HCT116 (cell line): ENCODE data around the gene R3HDM4. TPM values are rescaled to one million over a fixed set of nuclear protein-coding genes. Genes with fewer than 3 reads are reported as not detected.

Experiments used
- ATAC-seq: fragments of 200-7000 bp; cut with Tn5 transposase; 2 replicates; pipeline ENCODE4 v1.9.1; 2020; ENCODE audit warnings: mild to moderate bottlenecking, moderate library complexity
- BruUV-seq: library from RNA; stranded (reverse); fragments of 400-500 nt; replicated peaks from 2 replicates; lab custom pipeline; 2021; lab: Mats Ljungman, UMichigan
- CTCF ChIA-PET: fragments of 300-600 bp; sonication (Branson Sonifier 250); formaldehyde crosslinking; loops from one replicate; lab custom pipeline; 2021; ENCODE audit warnings: antibody characterized with exemption; lab: Charles Lee
- POLR2A ChIA-PET: fragments of 300-600, 350-600 bp; sonication (Branson Sonifier 250); formaldehyde crosslinking; loops from one replicate; lab custom pipeline; 2021; ENCODE audit warnings: antibody characterized with exemption; lab: Charles Lee
- RAD21 ChIA-PET, 2 experiments: fragments of 300-600 bp; sonication (Branson Sonifier 250); formaldehyde crosslinking; loops; one replicate each; lab custom pipeline; 2023; ENCODE audit warnings: low total read pairs in 2 of 2; ENCODE audit not compliant: uncharacterized antibody in 2 of 2, unreplicated experiment in 2 of 2, low non-redundant PET in 1 of 2; lab: Charles Lee
- DNase-seq: peaks from one replicate; pipeline ENCODE4 v3.0.0-alpha.2; 2010; ENCODE audit warnings: low read depth, low spot score
- H2AFZ ChIP-seq: fragments of 200-600 bp; shearing (Covaris generic), sonication (generic); 2 replicates; pipeline ENCODE4 v1.6.1; 2017; ENCODE audit warnings: low read depth, mixed run types, mixed read lengths, antibody characterized with exemption, low read length; ENCODE audit not compliant: poor library complexity, severe bottlenecking
- H3K27ac ChIP-seq: 2 replicates; pipeline ENCODE4 v1.5.1; 2012; ENCODE audit warnings: low read depth, low read length
- H3K27me3 ChIP-seq: fragments of 200-600 bp; sonication (generic); 2 replicates; pipeline ENCODE4 v1.6.1; 2016; ENCODE audit warnings: mixed run types, low read length, mixed read lengths; ENCODE audit not compliant: insufficient read depth
- H3K36me3 ChIP-seq, 2 experiments: fragments of 200-500 bp in 1 of 2; fragments of 200-600 bp in 1 of 2; sonication (Bioruptor generic) in 1 of 2; sonication (generic) in 1 of 2; 2 replicates each; pipeline versions ENCODE4 v1.5.1 to v1.6.1; 2014 to 2016; ENCODE audit warnings: low read length in 2 of 2, inconsistent platforms in 1 of 2, mixed read lengths in 1 of 2, mixed run types in 1 of 2; ENCODE audit not compliant: insufficient read depth in 2 of 2, control insufficient read depth in 1 of 2
- H3K4me1 ChIP-seq, 2 experiments: fragments of 200-600 bp in 1 of 2; sonication (generic) in 1 of 2; 2 replicates each; pipeline versions ENCODE4 v1.5.1 to v1.6.1; 2012 to 2017; ENCODE audit warnings: low read length in 2 of 2, inconsistent platforms in 1 of 2, mild to moderate bottlenecking in 1 of 2, mixed read lengths in 1 of 2, mixed run types in 1 of 2, moderate library complexity in 1 of 2; ENCODE audit not compliant: insufficient read depth in 2 of 2, control insufficient read depth in 1 of 2
- H3K4me2 ChIP-seq: fragments of 200-600 bp; sonication (generic); 2 replicates; pipeline ENCODE4 v1.6.1; 2017; ENCODE audit warnings: mixed run types, low read length, mixed read lengths
- H3K4me3 ChIP-seq, 2 experiments: fragments of 200-600 bp in 1 of 2; sonication (generic) in 1 of 2; replicated peaks in 1 of 2; 2 replicates each; pipeline ENCODE4 v1.5.1; 2011 to 2016; ENCODE audit warnings: low read length in 2 of 2, control low read depth in 1 of 2, low read depth in 1 of 2, mild to moderate bottlenecking in 1 of 2, mixed read lengths in 1 of 2, mixed run types in 1 of 2
- H3K79me2 ChIP-seq: fragments of 200-600 bp; sonication (generic); 2 replicates; pipeline ENCODE4 v1.6.1; 2017; ENCODE audit warnings: mild to moderate bottlenecking, mixed run types, low read length, moderate library complexity, mixed read lengths; ENCODE audit not compliant: insufficient read depth
- H3K9ac ChIP-seq: fragments of 200-600 bp; sonication (generic); 2 replicates; pipeline ENCODE4 v1.6.1; 2016; ENCODE audit warnings: low read length, mixed read lengths
- H3K9me2 ChIP-seq: fragments of 200-600 bp; sonication (generic), shearing (Covaris generic); 2 replicates; pipeline ENCODE4 v1.6.1; 2017; ENCODE audit warnings: mixed run types, mild to moderate bottlenecking, moderate library complexity; ENCODE audit not compliant: insufficient read depth
- H3K9me3 ChIP-seq, 2 experiments: fragments of 200-500 bp in 1 of 2; fragments of 200-600 bp in 1 of 2; sonication (Bioruptor generic) in 1 of 2; sonication (generic) in 1 of 2; 2 replicates each; pipeline ENCODE4 v1.6.1; 2014 to 2017; ENCODE audit warnings: low read length in 2 of 2, mixed read lengths in 2 of 2, inconsistent platforms in 1 of 2, low read depth in 1 of 2, mild to moderate bottlenecking in 1 of 2, mixed run types in 1 of 2, moderate library complexity in 1 of 2; ENCODE audit not compliant: control insufficient read depth in 1 of 2, insufficient read depth in 1 of 2
- H4K20me1 ChIP-seq: fragments of 200-600 bp; sonication (generic), shearing (Covaris generic); 2 replicates; pipeline ENCODE4 v1.6.1; 2017; ENCODE audit warnings: mixed run types, mild to moderate bottlenecking, moderate library complexity; ENCODE audit not compliant: insufficient read depth
- CTCF ChIP-seq, 3 experiments: fragments of 200-600 bp in 1 of 3; sonication (generic) in 1 of 3; IDR thresholded peaks in 2 of 3; conservative IDR thresholded peaks in 1 of 3; 2 replicates each; pipeline ENCODE4 v1.5.1; 2012 to 2017; ENCODE audit warnings: low read depth in 2 of 3, low read length in 2 of 3, antibody characterized with exemption in 1 of 3, borderline replicate concordance in 1 of 3, control low read depth in 1 of 3, mild to moderate bottlenecking in 1 of 3, mixed read lengths in 1 of 3, mixed run types in 1 of 3, moderate library complexity in 1 of 3; ENCODE audit not compliant: insufficient read depth in 1 of 3
- EZH2phosphoT487 ChIP-seq: fragments of 200-600 bp; IDR thresholded peaks from 2 replicates; pipeline ENCODE4 v1.6.1; 2018; ENCODE audit warnings: antibody characterized with exemption, borderline replicate concordance
- MAX ChIP-seq: IDR thresholded peaks from 2 replicates; pipeline ENCODE4 v1.6.1; 2012
- POLR2AphosphoS5 ChIP-seq: IDR thresholded peaks from 2 replicates; pipeline ENCODE4 v1.6.1; 2011; ENCODE audit warnings: mild to moderate bottlenecking, low read depth, low read length, moderate library complexity
- RAD21 ChIP-seq: IDR thresholded peaks from 2 replicates; pipeline ENCODE4 v1.6.1; 2012; ENCODE audit warnings: low read depth, mild to moderate bottlenecking
- SRF ChIP-seq: IDR thresholded peaks from 2 replicates; pipeline ENCODE4 v1.6.1; 2012; ENCODE audit warnings: low read depth
- ZNF274 ChIP-seq: fragments of 200-500 bp; sonication (Bioruptor generic); IDR thresholded peaks from 2 replicates; pipeline ENCODE4 v1.6.1; 2014; ENCODE audit warnings: mild to moderate bottlenecking, low read depth, low read length, inconsistent platforms
- intact Hi-C: fragments of 100-400 bp; cut with micrococcal nuclease; formaldehyde crosslinking; loops from 2 replicates; pipeline ENCODE4 v1.10.0; 2022
- total RNA-seq: library from RNA; stranded (reverse); gene quantifications from one replicate; pipeline ENCODE4 v1.2.1, GENCODE V29; 2021; ENCODE audit not compliant: unreplicated experiment

The R3HDM4 gene
- total RNA-seq, 1 experiment from 2014 or later, result 92.3 TPM

- TF ChIP-seq MAX (no peak), CTCF (IDR thresholded peaks at IDR 0.05 in 2 of 3, conservative IDR thresholded peaks at IDR 0.05 in 1 of 3; ENCODE audit: borderline replicate concordance in 1 of 3, insufficient read depth in 1 of 3, low read depth in 2 of 3, low read length in 2 of 3) (no peak), SRF (no peak), ZNF274 (no peak), RAD21 (no peak), POLR2AphosphoS5 (no peak)
- TF ChIP-seq, all 23 proteins: peak for 0
These were observed 32.6 kb upstream of the R3HDM4 start (continued) for GRCh38 chr19:945401-946252.

GRCh38 chr19:944663-945241 is 31.7 kb upstream of the R3HDM4 start:
- no peak overlapping the region for H3K9ac ChIP-seq
- H2AFZ ChIP-seq, result no peak overlapping the region
- H4K20me1 ChIP-seq, result no peaks in the 10 kb centered on the region
- no peak overlapping the region for H3K4me3 ChIP-seq
- ATAC-seq, result no peak
- RAD21 ChIA-PET, result no interaction called here
- CTCF ChIA-PET, result no interaction called here
- peaks cover 29 to 43% of the 10 kb centered on the region in 2 experiments for H3K4me1 ChIP-seq
- BruUV-seq, result no TSS peak
- no peak overlapping the region for H3K27ac ChIP-seq
- no peaks in the 10 kb centered on the region for H3K27me3 ChIP-seq
- no peaks in the 10 kb centered on the region; a peak in 1 of 4 replicates for H3K36me3 ChIP-seq
- POLR2A ChIA-PET, result no interaction called here
- peaks cover 8% of the 10 kb centered on the region; the same call in 1 of the 2 replicates for H3K79me2 ChIP-seq
- DNase-seq, result no peak
- no peaks in the 10 kb centered on the region for H3K9me2 ChIP-seq
- no peaks in the 10 kb centered on the region for H3K9me3 ChIP-seq
- no peak for TF ChIP-seq EZH2phosphoT487
- H3K4me2 ChIP-seq, result no peak overlapping the region
- intact Hi-C loops, result no loop called here
